Measurements from ENCODE around the gene LRRK1. TPM values are rescaled to one million over a fixed set of nuclear protein-coding genes. Genes with fewer than 3 reads are reported as not detected.

LRRK1 gene
- polyA plus RNA-seq, 1 donor (not counting 4 experiments of a cell fraction or from before 2014, with no cell fraction given): 6.2 TPM

GRCh38 chr15:100878130-100878529 is 41.0 kb upstream of the LRRK1 start:
- no peaks in the 10 kb centered on the region for H3K36me3 ChIP-seq (ENCODE audit: control insufficient read depth in 2 of 2, extremely low read depth in 1 of 2, insufficient read depth in 2 of 2, low read length in 2 of 2)
- peak overlapping the region; percentile 15 for H3K9ac ChIP-seq (ENCODE audit: control insufficient read depth, extremely low read depth, insufficient read depth, low read length)
- H3K9me1 ChIP-seq (ENCODE audit: control insufficient read depth, extremely low read depth, insufficient read depth, low read length): no peaks in the 10 kb centered on the region
- DNase-seq (ENCODE audit: low read depth, low spot score) (no peak), FAIRE-seq (no peak)
- no peak overlapping the region for H2AFZ ChIP-seq (ENCODE audit: control insufficient read depth, low read length)
- peaks cover 21% of the 10 kb centered on the region for H3K4me1 ChIP-seq (ENCODE audit: control insufficient read depth, extremely low read depth, insufficient read depth, low read length)
- H3K9me3 ChIP-seq (ENCODE audit: control insufficient read depth, low read depth, low read length): no peaks in the 10 kb centered on the region
- no peaks in the 10 kb centered on the region for H3K27me3 ChIP-seq (ENCODE audit: control insufficient read depth, extremely low read depth, insufficient read depth, low read length)
- TF ChIP-seq CTCF (optimal IDR thresholded peaks at IDR 0.05 in 1 of 3, IDR thresholded peaks at IDR 0.05 in 1 of 3, conservative IDR thresholded peaks at IDR 0.05 in 1 of 3; ENCODE audit: extremely low read depth in 1 of 3, insufficient read depth in 2 of 3, low read length in 3 of 3): no peak
- TF ChIP-seq EZH2 (IDR thresholded peaks at IDR 0.05; ENCODE audit: low read length): no peak
- no peak overlapping the region for H3K4me3 ChIP-seq (ENCODE audit: control insufficient read depth in 2 of 3, extremely low read depth in 1 of 3, insufficient read depth in 2 of 3, low read depth in 1 of 3, low read length in 3 of 3)
- peak overlapping the region; percentile 65 for H3K4me2 ChIP-seq (ENCODE audit: control insufficient read depth, extremely low read depth, insufficient read depth, low read depth, low read length)
- H4K20me1 ChIP-seq (ENCODE audit: control insufficient read depth, extremely low read depth, insufficient read depth, low read length): no peaks in the 10 kb centered on the region
- peaks cover 32% of the 10 kb centered on the region for H3K79me2 ChIP-seq (ENCODE audit: control insufficient read depth, insufficient read depth, low read length)
- H3K27ac ChIP-seq (ENCODE audit: control insufficient read depth, insufficient read depth, low read length): no peak overlapping the region
- dilution Hi-C loops (cut with MboI; ENCODE audit: extremely low pct_ligation_motif_present, low sequenced_read_pairs): no loop called here

- Histone ChIP-seq H3K79me2 (ENCODE audit: control insufficient read depth, insufficient read depth, low read length) (peaks cover 36% of the 10 kb centered on the region), H3K9me1 (ENCODE audit: control insufficient read depth, extremely low read depth, insufficient read depth, low read length) (no peaks in the 10 kb centered on the region), H4K20me1 (ENCODE audit: control insufficient read depth, extremely low read depth, insufficient read depth, low read length) (no peaks in the 10 kb centered on the region), H3K4me3 (ENCODE audit: control insufficient read depth in 2 of 3, extremely low read depth in 1 of 3, insufficient read depth in 2 of 3, low read depth in 1 of 3, low read length in 3 of 3) (peak overlapping the region; percentile 25 to 54 (median 39)), H3K36me3 (ENCODE audit: control insufficient read depth in 2 of 2, extremely low read depth in 1 of 2, insufficient read depth in 2 of 2, low read length in 2 of 2) (no peaks in the 10 kb centered on the region), H3K4me1 (ENCODE audit: control insufficient read depth, extremely low read depth, insufficient read depth, low read length) (peaks cover 21% of the 10 kb centered on the region), H3K4me2 (ENCODE audit: control insufficient read depth, extremely low read depth, insufficient read depth, low read depth, low read length) (peak overlapping the region; percentile 65), H2AFZ (ENCODE audit: control insufficient read depth, low read length) (no peak overlapping the region), H3K9ac (ENCODE audit: control insufficient read depth, extremely low read depth, insufficient read depth, low read length) (peak overlapping the region; percentile 74), H3K27ac (ENCODE audit: control insufficient read depth, insufficient read depth, low read length) (no peak overlapping the region), H3K27me3 (ENCODE audit: control insufficient read depth, extremely low read depth, insufficient read depth, low read length) (no peaks in the 10 kb centered on the region), H3K9me3 (ENCODE audit: control insufficient read depth, low read depth, low read length) (no peaks in the 10 kb centered on the region)
- FAIRE-seq: no peak
- TF ChIP-seq CTCF (optimal IDR thresholded peaks at IDR 0.05 in 1 of 3, IDR thresholded peaks at IDR 0.05 in 1 of 3, conservative IDR thresholded peaks at IDR 0.05 in 1 of 3; ENCODE audit: extremely low read depth in 1 of 3, insufficient read depth in 2 of 3, low read length in 3 of 3) (no peak), EZH2 (IDR thresholded peaks at IDR 0.05; ENCODE audit: low read length) (no peak)
- dilution Hi-C loops (cut with MboI; ENCODE audit: extremely low pct_ligation_motif_present, low sequenced_read_pairs): no loop called here
- DNase-seq (ENCODE audit: low read depth, low spot score): no peak
These were observed 40.5 kb upstream of the LRRK1 start for GRCh38 chr15:100878648-100879047.
